HepG2 (cell line): ENCODE measurements around the gene BMF.

Source experiments
- EP300 ChIP-seq, 3 experiments: sonication (generic) in 1 of 3; formaldehyde crosslinking in 1 of 3; IDR thresholded peaks; 2 replicates each; pipeline versions ENCODE4 v1.5.1 to v1.6.1; 2011 to 2020; ENCODE audit warnings: low read depth in 2 of 3, low read length in 2 of 3, borderline replicate concordance in 1 of 3, improper control_type of control experiment in 1 of 3, mild to moderate bottlenecking in 1 of 3, missing genetic modification reagents in 1 of 3, moderate library complexity in 1 of 3
- MAFK ChIP-seq, 2 experiments: IDR thresholded peaks in 1 of 2; conservative IDR thresholded peaks in 1 of 2; 2 replicates each; pipeline ENCODE4 v1.6.1; 2011; ENCODE audit warnings: improper control_type of control experiment in 2 of 2, low read length in 2 of 2
- SP1 ChIP-seq, 2 experiments: fragments of 450-650 bp in 1 of 2; sonication (generic) in 1 of 2; formaldehyde crosslinking in 1 of 2; IDR thresholded peaks; 2 replicates each; pipeline versions ENCODE4 v1.4.0 to v1.6.1; 2016 to 2020; ENCODE audit warnings: missing genetic modification reagents in 1 of 2
- ZBTB20 ChIP-seq: sonication (generic); formaldehyde crosslinking; IDR thresholded peaks from 2 replicates; pipeline ENCODE4 v1.8.1; 2023; ENCODE audit warnings: missing genetic modification reagents, low read depth, mild to moderate bottlenecking, borderline replicate concordance
- ZNF766 ChIP-seq: sonication (generic); formaldehyde crosslinking; IDR thresholded peaks from 2 replicates; pipeline ENCODE4 v1.5.0; 2020; ENCODE audit warnings: missing genetic modification reagents, borderline replicate concordance
- TF ChIP-seq, protein P1 (sequence below): sonication (generic); formaldehyde crosslinking; conservative IDR thresholded peaks from 2 replicates; pipeline ENCODE4 v1.4.0; 2020; ENCODE audit warnings: missing genetic modification reagents

DNA sequence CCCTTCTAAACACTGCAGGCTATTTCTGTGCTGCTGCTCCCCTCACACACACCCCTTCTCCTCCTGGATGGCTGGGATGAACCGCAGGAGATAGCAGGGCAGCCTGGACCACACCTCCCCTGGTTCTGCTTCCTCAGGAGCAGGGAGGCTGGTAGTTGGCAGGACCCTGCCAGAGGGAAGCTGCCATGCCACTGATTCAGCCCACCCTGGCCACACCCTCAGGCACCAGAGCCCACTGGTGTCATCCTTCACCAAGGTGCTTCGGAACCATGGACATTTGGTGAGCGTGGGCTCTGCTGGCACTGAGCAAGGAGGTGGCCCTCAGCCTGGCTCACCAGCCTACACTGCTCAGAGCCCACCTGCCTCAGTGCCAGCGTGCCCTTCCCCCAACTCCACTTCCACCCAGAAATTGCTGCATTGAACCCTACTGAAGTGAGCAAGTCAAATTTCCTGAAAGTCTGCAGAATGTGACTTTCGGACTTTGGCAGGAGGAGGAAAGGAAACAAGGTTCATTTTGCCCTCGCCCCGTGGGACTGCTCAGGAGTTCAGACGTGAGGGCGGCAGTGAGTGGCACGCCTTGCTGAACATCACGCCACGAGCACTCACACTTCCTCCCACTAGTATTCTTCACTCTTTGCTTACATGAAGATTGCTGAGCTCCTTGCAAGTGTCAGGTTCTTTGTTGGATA lies 26.3 kb downstream of the BMF start:
- no peak for TF ChIP-seq EP300 (IDR thresholded peaks at IDR 0.05; ENCODE audit: low read depth in 2 of 2, low read length in 2 of 2)
- TF ChIP-seq EP300 (CRISPR knock-in tag; IDR thresholded peaks at IDR 0.05; ENCODE audit: borderline replicate concordance): no peak
- TF ChIP-seq, protein P1, sequence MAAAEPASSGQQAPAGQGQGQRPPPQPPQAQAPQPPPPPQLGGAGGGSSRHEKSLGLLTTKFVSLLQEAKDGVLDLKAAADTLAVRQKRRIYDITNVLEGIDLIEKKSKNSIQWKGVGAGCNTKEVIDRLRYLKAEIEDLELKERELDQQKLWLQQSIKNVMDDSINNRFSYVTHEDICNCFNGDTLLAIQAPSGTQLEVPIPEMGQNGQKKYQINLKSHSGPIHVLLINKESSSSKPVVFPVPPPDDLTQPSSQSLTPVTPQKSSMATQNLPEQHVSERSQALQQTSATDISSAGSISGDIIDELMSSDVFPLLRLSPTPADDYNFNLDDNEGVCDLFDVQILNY (CRISPR knock-in tag): no peak
- no peak for TF ChIP-seq ZBTB20 (CRISPR knock-in tag)
- TF ChIP-seq SP1 (IDR thresholded peaks at IDR 0.05): no peak
- TF ChIP-seq SP1 (CRISPR knock-in tag; IDR thresholded peaks at IDR 0.05): no peak
- no peak for TF ChIP-seq ZNF766 (CRISPR knock-in tag)
- TF ChIP-seq MAFK (conservative IDR thresholded peaks at IDR 0.05 in 1 of 2, IDR thresholded peaks at IDR 0.05 in 1 of 2; ENCODE audit: low read length in 2 of 2): no peak
